ENCODE measurements around the gene MYD88.

The MYD88 gene

GRCh38 chr3:38112378-38112761, 26.1 kb upstream of the MYD88 start:
- no peak overlapping the region for H3K27ac ChIP-seq (ENCODE audit: low read length)
- DNase-seq (ENCODE audit: low read depth, low spot score) = no peak
- H3K9me3 ChIP-seq (ENCODE audit: control insufficient read depth, insufficient read depth, low read length) = no peaks in the 10 kb centered on the region
- no CpG with 5 or more reads among the region's 7 CpGs for WGBS (ENCODE audit: insufficient coverage, insufficient read length)
- no peaks in the 10 kb centered on the region for H3K4me1 ChIP-seq (ENCODE audit: control insufficient read depth, insufficient read depth, low read length)
- H3K36me3 ChIP-seq (ENCODE audit: control insufficient read depth, insufficient read depth, low read length) = no peaks in the 10 kb centered on the region
- no peaks in the 10 kb centered on the region for H3K27me3 ChIP-seq (ENCODE audit: control insufficient read depth, insufficient read depth, low read length)
- H3K4me3 ChIP-seq (ENCODE audit: low read length) = no peak overlapping the region

- Histone ChIP-seq H3K36me3 (ENCODE audit: control insufficient read depth, insufficient read depth, low read length) (no peaks in the 10 kb centered on the region), H3K4me3 (ENCODE audit: low read length) (no peak overlapping the region), H3K9me3 (ENCODE audit: control insufficient read depth, insufficient read depth, low read length) (no peaks in the 10 kb centered on the region), H3K27ac (ENCODE audit: low read length) (no peak overlapping the region), H3K4me1 (ENCODE audit: control insufficient read depth, insufficient read depth, low read length) (no peaks in the 10 kb centered on the region), H3K27me3 (ENCODE audit: control insufficient read depth, insufficient read depth, low read length) (no peaks in the 10 kb centered on the region)
- WGBS (ENCODE audit: insufficient coverage, insufficient read length) = no CpG with 5 or more reads among the region's 13 CpGs
- DNase-seq (ENCODE audit: low read depth, low spot score) = no peak
Observed at GRCh38 chr3:38114052-38114874, 24.2 kb upstream of the MYD88 start.

GRCh38 chr3:38114875-38115644, 23.4 kb upstream of the MYD88 start:
- H3K27ac ChIP-seq (ENCODE audit: low read length) = no peak overlapping the region
- no peaks in the 10 kb centered on the region for H3K9me3 ChIP-seq (ENCODE audit: control insufficient read depth, insufficient read depth, low read length)
- DNase-seq (ENCODE audit: low read depth, low spot score) = no peak
- H3K36me3 ChIP-seq (ENCODE audit: control insufficient read depth, insufficient read depth, low read length) = no peaks in the 10 kb centered on the region
- no peaks in the 10 kb centered on the region for H3K27me3 ChIP-seq (ENCODE audit: control insufficient read depth, insufficient read depth, low read length)
- WGBS (ENCODE audit: insufficient coverage, insufficient read length) = no CpG with 5 or more reads among the region's 13 CpGs
- no peak overlapping the region for H3K4me3 ChIP-seq (ENCODE audit: low read length)
- no peaks in the 10 kb centered on the region for H3K4me1 ChIP-seq (ENCODE audit: control insufficient read depth, insufficient read depth, low read length)

- Histone ChIP-seq H3K4me1 (ENCODE audit: control insufficient read depth, insufficient read depth, low read length) (no peaks in the 10 kb centered on the region), H3K27me3 (ENCODE audit: control insufficient read depth, insufficient read depth, low read length) (no peaks in the 10 kb centered on the region), H3K4me3 (ENCODE audit: low read length) (no peak overlapping the region), H3K27ac (ENCODE audit: low read length) (no peak overlapping the region), H3K9me3 (ENCODE audit: control insufficient read depth, insufficient read depth, low read length) (no peaks in the 10 kb centered on the region), H3K36me3 (ENCODE audit: control insufficient read depth, insufficient read depth, low read length) (no peaks in the 10 kb centered on the region)
- DNase-seq (ENCODE audit: low read depth, low spot score) = no peak
- no CpG with 5 or more reads among the region's 9 CpGs for WGBS (ENCODE audit: insufficient coverage, insufficient read length)
Observed at GRCh38 chr3:38115645-38116427, 22.6 kb upstream of the MYD88 start.

- no peaks in the 10 kb centered on the region for H3K9me3 ChIP-seq (ENCODE audit: control insufficient read depth, insufficient read depth, low read length)
- no peaks in the 10 kb centered on the region for H3K4me1 ChIP-seq (ENCODE audit: control insufficient read depth, insufficient read depth, low read length)
- DNase-seq (ENCODE audit: low read depth, low spot score) = no peak
- no peak overlapping the region for H3K27ac ChIP-seq (ENCODE audit: low read length)
- peaks cover 1% of the 10 kb centered on the region for H3K36me3 ChIP-seq (ENCODE audit: control insufficient read depth, insufficient read depth, low read length)
- H3K4me3 ChIP-seq (ENCODE audit: low read length) = no peak overlapping the region
- no peaks in the 10 kb centered on the region for H3K27me3 ChIP-seq (ENCODE audit: control insufficient read depth, insufficient read depth, low read length)
- WGBS (ENCODE audit: insufficient coverage, insufficient read length) = no CpG with 5 or more reads among the region's 12 CpGs
Observed at GRCh38 chr3:38116471-38117162, 21.8 kb upstream of the MYD88 start.

GRCh38 chr3:38117163-38117716, 21.2 kb upstream of the MYD88 start:
- Histone ChIP-seq H3K36me3 (ENCODE audit: control insufficient read depth, insufficient read depth, low read length) (peaks cover 8% of the 10 kb centered on the region), H3K4me1 (ENCODE audit: control insufficient read depth, insufficient read depth, low read length) (no peaks in the 10 kb centered on the region), H3K27ac (ENCODE audit: low read length) (no peak overlapping the region), H3K4me3 (ENCODE audit: low read length) (no peak overlapping the region), H3K27me3 (ENCODE audit: control insufficient read depth, insufficient read depth, low read length) (no peaks in the 10 kb centered on the region), H3K9me3 (ENCODE audit: control insufficient read depth, insufficient read depth, low read length) (no peaks in the 10 kb centered on the region)
- no peak for DNase-seq (ENCODE audit: low read depth, low spot score)
- WGBS (ENCODE audit: insufficient coverage, insufficient read length) = no CpG with 5 or more reads among the region's 10 CpGs

- Histone ChIP-seq H3K4me3 (ENCODE audit: low read length) (no peak overlapping the region), H3K4me1 (ENCODE audit: control insufficient read depth, insufficient read depth, low read length) (no peaks in the 10 kb centered on the region), H3K27ac (ENCODE audit: low read length) (no peak overlapping the region), H3K9me3 (ENCODE audit: control insufficient read depth, insufficient read depth, low read length) (no peaks in the 10 kb centered on the region), H3K27me3 (ENCODE audit: control insufficient read depth, insufficient read depth, low read length) (no peaks in the 10 kb centered on the region), H3K36me3 (ENCODE audit: control insufficient read depth, insufficient read depth, low read length) (peaks cover 11% of the 10 kb centered on the region)
- no CpG with 5 or more reads among the region's 11 CpGs for WGBS (ENCODE audit: insufficient coverage, insufficient read length)
- no peak for DNase-seq (ENCODE audit: low read depth, low spot score)
Observed at GRCh38 chr3:38117748-38118420, 20.6 kb upstream of the MYD88 start.

- H3K4me1 ChIP-seq (ENCODE audit: control insufficient read depth, insufficient read depth, low read length) = no peaks in the 10 kb centered on the region
- DNase-seq (ENCODE audit: low read depth, low spot score) = no peak
- no peaks in the 10 kb centered on the region for H3K9me3 ChIP-seq (ENCODE audit: control insufficient read depth, insufficient read depth, low read length)
- no peaks in the 10 kb centered on the region for H3K27me3 ChIP-seq (ENCODE audit: control insufficient read depth, insufficient read depth, low read length)
- H3K4me3 ChIP-seq (ENCODE audit: low read length) = no peak overlapping the region
- no CpG with 5 or more reads among the region's 13 CpGs for WGBS (ENCODE audit: insufficient coverage, insufficient read length)
- peaks cover 14% of the 10 kb centered on the region for H3K36me3 ChIP-seq (ENCODE audit: control insufficient read depth, insufficient read depth, low read length)
- no peak overlapping the region for H3K27ac ChIP-seq (ENCODE audit: low read length)
Observed at GRCh38 chr3:38118421-38119247, 19.8 kb upstream of the MYD88 start.

- H3K36me3 ChIP-seq (ENCODE audit: control insufficient read depth, insufficient read depth, low read length) = peaks cover 14% of the 10 kb centered on the region
- no peak overlapping the region for H3K4me3 ChIP-seq (ENCODE audit: low read length)
- no peaks in the 10 kb centered on the region for H3K27me3 ChIP-seq (ENCODE audit: control insufficient read depth, insufficient read depth, low read length)
- no peak for DNase-seq (ENCODE audit: low read depth, low spot score)
- H3K27ac ChIP-seq (ENCODE audit: low read length) = no peak overlapping the region
- WGBS (ENCODE audit: insufficient coverage, insufficient read length) = no CpG with 5 or more reads among the region's 1 CpG
- H3K4me1 ChIP-seq (ENCODE audit: control insufficient read depth, insufficient read depth, low read length) = no peaks in the 10 kb centered on the region
- H3K9me3 ChIP-seq (ENCODE audit: control insufficient read depth, insufficient read depth, low read length) = no peaks in the 10 kb centered on the region
Observed at GRCh38 chr3:38119248-38119544, 19.3 kb upstream of the MYD88 start.

Data from iPS DF 6.9 (cell line).